GM12874 (cell line): Measurements from ENCODE around the gene KDM5B.

Source experiments
- TF ChIP-seq, protein P1 (sequence below): IDR thresholded peaks from 2 replicates; pipeline ENCODE4 v1.5.1; 2011; ENCODE audit warnings: low read depth, mild to moderate bottlenecking, control low read depth, low read length, moderate library complexity; ENCODE audit not compliant: insufficient read depth

Gene KDM5B

GRCh38 chr1:202704601-202705000 is 103.6 kb downstream of the KDM5B start:
- TF ChIP-seq, protein P1, sequence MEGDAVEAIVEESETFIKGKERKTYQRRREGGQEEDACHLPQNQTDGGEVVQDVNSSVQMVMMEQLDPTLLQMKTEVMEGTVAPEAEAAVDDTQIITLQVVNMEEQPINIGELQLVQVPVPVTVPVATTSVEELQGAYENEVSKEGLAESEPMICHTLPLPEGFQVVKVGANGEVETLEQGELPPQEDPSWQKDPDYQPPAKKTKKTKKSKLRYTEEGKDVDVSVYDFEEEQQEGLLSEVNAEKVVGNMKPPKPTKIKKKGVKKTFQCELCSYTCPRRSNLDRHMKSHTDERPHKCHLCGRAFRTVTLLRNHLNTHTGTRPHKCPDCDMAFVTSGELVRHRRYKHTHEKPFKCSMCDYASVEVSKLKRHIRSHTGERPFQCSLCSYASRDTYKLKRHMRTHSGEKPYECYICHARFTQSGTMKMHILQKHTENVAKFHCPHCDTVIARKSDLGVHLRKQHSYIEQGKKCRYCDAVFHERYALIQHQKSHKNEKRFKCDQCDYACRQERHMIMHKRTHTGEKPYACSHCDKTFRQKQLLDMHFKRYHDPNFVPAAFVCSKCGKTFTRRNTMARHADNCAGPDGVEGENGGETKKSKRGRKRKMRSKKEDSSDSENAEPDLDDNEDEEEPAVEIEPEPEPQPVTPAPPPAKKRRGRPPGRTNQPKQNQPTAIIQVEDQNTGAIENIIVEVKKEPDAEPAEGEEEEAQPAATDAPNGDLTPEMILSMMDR = no peak

DNA sequence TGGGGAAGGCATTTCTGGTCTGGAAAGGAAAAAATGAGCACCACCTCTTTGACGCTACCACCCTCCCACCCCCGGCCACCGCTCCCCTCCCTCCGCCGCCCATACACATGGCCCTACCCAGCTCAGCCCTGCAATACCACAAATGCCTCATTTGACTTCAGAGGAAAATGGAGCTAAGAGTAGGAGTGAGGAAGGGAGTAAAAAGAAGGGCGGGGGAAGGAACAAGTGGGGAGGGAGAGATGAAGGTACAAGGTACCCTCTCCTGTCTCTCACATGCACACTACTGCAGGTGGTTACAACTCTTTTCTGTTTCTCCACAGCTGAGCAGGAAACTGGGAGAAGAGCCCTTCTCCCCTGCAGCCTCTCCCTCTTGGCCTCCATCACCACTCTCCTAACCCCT is 105.0 kb downstream of the KDM5B start:
- TF ChIP-seq, protein P1 = no peak

- TF ChIP-seq, protein P1 = no peak
Observed at GRCh38 chr1:202702088-202702487, 106.1 kb downstream of the KDM5B start.

DNA sequence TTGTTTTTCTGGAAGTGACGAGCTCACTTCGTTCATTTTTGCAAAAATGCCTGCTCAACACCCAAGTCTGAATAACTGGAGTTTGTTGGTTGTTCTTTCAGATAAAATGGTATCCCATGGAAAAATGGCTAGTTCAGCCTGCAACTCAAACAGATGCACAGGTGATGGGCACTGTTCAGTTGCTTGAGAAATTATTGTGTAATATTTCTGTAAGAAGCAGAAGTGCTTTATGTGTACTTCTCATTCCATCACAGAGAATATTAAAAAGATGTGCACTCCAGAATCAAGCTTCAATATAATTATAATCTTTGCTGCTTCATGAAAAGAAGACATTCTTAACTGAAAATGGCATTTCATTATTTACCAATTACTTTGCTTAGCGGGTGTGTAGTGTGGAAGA is 107.0 kb downstream of the KDM5B start:
- TF ChIP-seq, protein P1 = no peak

DNA sequence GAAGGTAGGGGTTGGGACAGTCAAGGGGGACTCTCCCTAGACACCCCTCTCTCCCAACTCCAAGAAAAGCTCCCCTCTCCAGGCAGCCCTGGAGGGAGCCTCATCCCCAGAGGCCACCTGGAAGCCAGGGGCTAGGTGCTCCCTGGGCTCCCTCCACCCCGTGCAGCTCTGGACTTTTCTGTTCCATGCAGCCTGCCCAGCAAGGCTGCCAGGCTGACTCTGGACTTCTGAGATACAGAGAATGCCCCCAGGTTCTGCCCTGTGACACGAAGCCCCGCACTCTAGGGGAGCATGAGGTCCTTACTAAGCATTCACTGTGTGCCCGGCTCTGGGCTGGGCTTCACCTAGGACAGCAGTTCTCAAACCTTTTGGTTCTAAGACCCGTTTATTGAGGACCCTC is 108.2 kb downstream of the KDM5B start:
- TF ChIP-seq, protein P1 = no peak

GRCh38 chr1:202698276-202698675 is 109.9 kb downstream of the KDM5B start:
- TF ChIP-seq, protein P1 = no peak

- TF ChIP-seq, protein P1 = no peak
Observed at GRCh38 chr1:202697038-202697437, 111.2 kb downstream of the KDM5B start.

- TF ChIP-seq, protein P1 = no peak
Observed at GRCh38 chr1:202694314-202694713, 113.9 kb downstream of the KDM5B start.
